GM10248 (cell line): ENCODE measurements around the gene HSPA4.
"Not testable (repeated sequence)": the region's sequence is repeated elsewhere in the genome, so short reads cannot be mapped to it uniquely, and the experiment has no call there.

Source experiments
- CTCF ChIA-PET: fragments of 300-600 bp; sonication (Branson Sonifier 250); formaldehyde crosslinking; extraction: SDS; loops from one replicate; lab custom pipeline; 2021; ENCODE audit warnings: antibody characterized with exemption; lab: Yijun Ruan, JAX
- POLR2A ChIA-PET: fragments of 350-650 bp; sonication (Branson Sonifier 250); formaldehyde crosslinking; extraction: SDS; loops from one replicate; lab custom pipeline; 2020; ENCODE audit warnings: antibody characterized with exemption; lab: Yijun Ruan, JAX
- DNase-seq: peaks from one replicate; pipeline ENCODE4 v3.0.0; 2012; ENCODE audit errors: extremely low spot score
- CTCF ChIP-seq: IDR thresholded peaks from 2 replicates; pipeline ENCODE4 v1.5.1; 2012; ENCODE audit warnings: mild to moderate bottlenecking, low read depth; ENCODE audit errors: extremely low read depth, missing control alignments, control extremely low read depth

The HSPA4 gene

GRCh38 chr5:133079048-133079447 lies 27.2 kb downstream of the HSPA4 start:
- no peak for TF ChIP-seq CTCF
- ChIA-PET POLR2A (interaction anchor here (0.6 kb wide), 1 partner anchor 196 kb away, joined by 8 read pairs; no protein-coding TSS in a partner anchor), CTCF (interaction anchor here (2.6 kb wide), 1 partner anchor 9 kb away, joined by 8 read pairs; no protein-coding TSS in a partner anchor)
- DNase-seq, result no peak

GRCh38 chr5:133081036-133081435 lies 29.2 kb downstream of the HSPA4 start:
- CTCF ChIA-PET, result no interaction called here
- DNase-seq, result no peak
- no peak for TF ChIP-seq CTCF
- POLR2A ChIA-PET, result no interaction called here

- TF ChIP-seq CTCF, result no peak
- no peak for DNase-seq
- ChIA-PET POLR2A (no interaction called here), CTCF (no interaction called here)
These were observed 29.9 kb downstream of the HSPA4 start for GRCh38 chr5:133081703-133082102.

- TF ChIP-seq CTCF, result no peak
- no peak for DNase-seq
- POLR2A ChIA-PET, result no interaction called here
- CTCF ChIA-PET, result no interaction called here
These were observed 30.3 kb downstream of the HSPA4 start for GRCh38 chr5:133082128-133082527.

GRCh38 chr5:133083901-133084300 lies 32.1 kb downstream of the HSPA4 start:
- TF ChIP-seq CTCF, result no peak
- DNase-seq, result no peak
- CTCF ChIA-PET, result no interaction called here
- POLR2A ChIA-PET, result no interaction called here

- POLR2A ChIA-PET, DNase-seq: not testable (repeated sequence)
- CTCF ChIA-PET, result interaction anchor here (1.0 kb wide), 1 partner anchor 12 kb away, joined by 4 read pairs; no protein-coding TSS in a partner anchor
These were observed 33.4 kb downstream of the HSPA4 start for GRCh38 chr5:133085171-133085570.

GRCh38 chr5:133086366-133086875 lies 34.6 kb downstream of the HSPA4 start:
- DNase-seq, result no peak
- TF ChIP-seq CTCF, result no peak
- CTCF ChIA-PET, result interaction anchor here (0.8 kb wide), 1 partner anchor 16 kb away, joined by 3 read pairs; no protein-coding TSS in a partner anchor
- POLR2A ChIA-PET, result no interaction called here
